HG03558 (cell line): ENCODE data around the gene GJB4.
"Not testable (repeated sequence)": the region's sequence is repeated elsewhere in the genome, so short reads cannot be mapped to it uniquely, and the experiment has no call there.

ENCODE experiments used
- ATAC-seq: cut with Tn5 transposase; IDR thresholded peaks from one replicate; pipeline ENCODE4 v1.9.1; 2021; ENCODE audit warnings: moderate number of reproducible peaks; ENCODE audit not compliant: unreplicated experiment; ENCODE audit errors: extremely low read depth

Gene GJB4

GRCh38 chr1:34746101-34746500, 13.4 kb upstream of the GJB4 start:
- no peak for ATAC-seq

GRCh38 chr1:34746785-34747637, 12.5 kb upstream of the GJB4 start:
- ATAC-seq: no peak

GRCh38 chr1:34747638-34747941, 11.9 kb upstream of the GJB4 start:
- no peak for ATAC-seq

DNA sequence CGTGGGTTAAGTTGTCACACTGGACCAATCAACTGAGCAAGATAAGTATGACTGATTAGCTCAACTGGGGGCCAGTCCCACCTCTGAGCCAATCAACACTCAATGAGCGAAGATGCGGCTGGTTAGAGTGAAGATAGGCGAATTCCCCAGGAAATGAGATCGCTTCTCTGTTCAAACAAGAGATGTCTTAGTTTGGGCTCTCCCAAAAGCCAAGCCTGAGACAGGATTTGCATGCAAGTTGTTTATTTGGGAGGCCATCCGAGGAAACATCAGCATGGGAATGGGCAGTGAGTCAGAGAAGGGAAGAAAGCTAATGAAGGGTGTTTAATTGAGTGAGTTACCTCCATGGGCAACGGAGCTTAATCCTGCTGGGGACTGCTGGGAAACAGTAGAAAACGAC, 9.5 kb upstream of the GJB4 start:
- no peak for ATAC-seq

GRCh38 chr1:34750610-34751009, 8.9 kb upstream of the GJB4 start:
- ATAC-seq: no peak

- ATAC-seq: no peak
Observed at GRCh38 chr1:34753163-34753562, 6.4 kb upstream of the GJB4 start.

DNA sequence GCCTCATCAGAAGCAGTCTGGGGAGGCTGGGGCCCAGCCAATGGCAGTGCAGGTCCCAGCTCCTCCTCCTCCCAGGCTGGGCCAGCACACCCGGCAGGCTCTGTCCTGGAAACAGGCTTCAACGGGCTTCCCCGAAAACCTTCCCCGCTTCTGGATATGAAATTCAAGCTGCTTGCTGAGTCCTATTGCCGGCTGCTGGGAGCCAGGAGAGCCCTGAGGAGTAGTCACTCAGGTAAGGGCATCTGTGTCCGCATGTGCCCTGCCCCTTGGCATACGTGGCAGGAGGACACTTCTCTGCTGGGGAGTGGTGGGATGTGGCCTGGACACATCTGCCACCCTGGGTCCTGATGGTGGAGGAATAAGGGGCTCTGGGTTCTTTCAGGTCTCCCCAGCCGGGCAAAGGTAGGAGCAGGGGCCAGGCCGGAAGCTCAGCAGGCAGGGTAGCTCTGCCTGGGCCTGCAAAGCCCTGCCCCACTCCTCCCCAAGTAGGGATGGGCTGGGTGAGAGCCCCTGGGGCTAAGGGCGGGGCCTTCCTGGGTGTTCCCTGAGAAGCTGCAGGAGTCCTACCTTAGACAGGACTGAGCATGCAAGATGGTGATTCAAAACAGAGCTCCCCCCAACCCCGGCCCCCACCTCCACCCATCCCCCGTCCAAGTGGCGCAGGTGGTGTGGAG, 4.4 kb upstream of the GJB4 start, which contains the start of gene GJB5:
GJB5 (plus strand) TSS at position 84 of the 674 bp plus-strand sequence. CDS start 2,284 bp downstream, outside the sequence.
- ATAC-seq: no peak

DNA sequence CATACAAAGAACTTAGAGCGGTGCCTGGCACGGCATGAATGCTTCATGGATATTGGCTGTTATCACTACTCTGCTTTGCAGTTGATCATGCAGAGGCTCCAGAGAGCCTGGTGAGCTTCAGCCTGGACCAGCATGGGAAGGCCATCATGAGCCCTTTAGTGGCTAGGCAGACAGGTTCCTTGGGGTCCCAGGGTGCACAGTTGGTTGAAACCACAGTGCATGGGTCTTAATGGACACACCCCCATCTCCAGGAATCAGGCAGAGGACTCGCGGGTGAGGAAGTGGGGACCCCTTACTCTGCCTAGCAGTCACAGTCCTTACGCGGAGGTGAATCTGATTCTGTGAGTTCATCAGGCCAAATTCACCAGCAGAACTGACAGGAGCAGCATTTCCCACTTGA, 3.6 kb upstream of the GJB4 start:
- no peak for ATAC-seq

- ATAC-seq: no peak
Observed at GRCh38 chr1:34757386-34757785, 2.2 kb upstream of the GJB4 start.

DNA sequence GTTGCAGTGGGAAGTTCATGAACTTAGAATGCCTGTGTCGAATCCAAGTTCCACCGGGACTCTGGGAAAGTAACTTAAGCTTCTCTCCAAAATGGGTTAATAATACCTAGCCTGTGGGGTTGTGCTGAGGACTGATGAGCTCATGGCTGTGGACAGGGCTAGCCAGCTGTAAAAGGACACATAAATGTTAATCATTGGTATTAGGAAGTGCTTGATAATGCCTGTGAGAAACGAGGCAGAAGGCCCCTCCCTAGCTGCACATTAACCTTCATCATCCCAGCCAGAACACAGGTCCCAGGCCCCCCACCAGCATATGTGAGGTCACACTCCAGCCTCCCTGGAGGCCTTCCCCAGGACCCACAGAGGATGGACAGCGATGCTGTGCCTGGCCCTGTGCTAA, 789 bp upstream of the GJB4 start:
- no peak for ATAC-seq

DNA sequence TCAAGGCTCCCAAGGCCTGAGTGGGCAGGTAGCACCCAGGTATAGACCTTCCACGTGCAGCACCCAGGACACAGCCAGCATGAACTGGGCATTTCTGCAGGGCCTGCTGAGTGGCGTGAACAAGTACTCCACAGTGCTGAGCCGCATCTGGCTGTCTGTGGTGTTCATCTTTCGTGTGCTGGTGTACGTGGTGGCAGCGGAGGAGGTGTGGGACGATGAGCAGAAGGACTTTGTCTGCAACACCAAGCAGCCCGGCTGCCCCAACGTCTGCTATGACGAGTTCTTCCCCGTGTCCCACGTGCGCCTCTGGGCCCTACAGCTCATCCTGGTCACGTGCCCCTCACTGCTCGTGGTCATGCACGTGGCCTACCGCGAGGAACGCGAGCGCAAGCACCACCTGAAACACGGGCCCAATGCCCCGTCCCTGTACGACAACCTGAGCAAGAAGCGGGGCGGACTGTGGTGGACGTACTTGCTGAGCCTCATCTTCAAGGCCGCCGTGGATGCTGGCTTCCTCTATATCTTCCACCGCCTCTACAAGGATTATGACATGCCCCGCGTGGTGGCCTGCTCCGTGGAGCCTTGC, 1.7 kb downstream of the GJB4 start:
- ATAC-seq: no peak

- ATAC-seq: no peak
Observed at GRCh38 chr1:34761776-34762307, 2.3 kb downstream of the GJB4 start.

DNA sequence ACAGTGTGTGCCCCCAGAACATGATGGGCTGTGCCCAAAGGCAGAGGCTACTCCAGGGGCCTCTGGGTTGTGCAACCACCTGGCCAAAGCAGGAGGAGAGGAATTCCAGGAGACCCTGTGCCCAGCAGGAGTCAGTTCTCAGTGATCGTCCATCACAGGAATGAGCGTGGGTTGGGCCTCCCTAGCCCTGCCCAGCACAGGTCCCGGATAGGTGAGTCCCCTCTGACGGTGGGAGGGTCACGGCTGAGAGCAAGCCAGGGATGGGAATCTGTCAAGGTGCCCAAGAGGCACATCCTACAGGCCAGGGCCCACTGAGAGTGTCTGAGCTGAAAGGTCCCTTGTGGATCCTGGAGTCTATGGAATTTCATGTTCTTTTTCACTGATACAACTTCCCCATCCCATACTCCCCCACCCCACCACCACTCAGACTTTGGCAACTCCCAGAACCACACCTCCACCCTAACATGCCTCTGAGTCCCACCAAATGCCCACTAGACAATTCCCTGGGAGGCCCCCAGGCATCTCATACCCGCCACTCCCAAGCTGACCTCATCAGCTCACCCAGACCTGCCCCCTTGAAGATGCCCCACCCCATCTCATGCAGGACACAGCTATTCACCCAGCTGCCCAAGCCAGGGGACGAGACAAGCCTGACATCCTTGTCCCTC, 3.1 kb downstream of the GJB4 start:
- no peak for ATAC-seq

- ATAC-seq: no peak
Observed at GRCh38 chr1:34763142-34763781, 3.7 kb downstream of the GJB4 start.

DNA sequence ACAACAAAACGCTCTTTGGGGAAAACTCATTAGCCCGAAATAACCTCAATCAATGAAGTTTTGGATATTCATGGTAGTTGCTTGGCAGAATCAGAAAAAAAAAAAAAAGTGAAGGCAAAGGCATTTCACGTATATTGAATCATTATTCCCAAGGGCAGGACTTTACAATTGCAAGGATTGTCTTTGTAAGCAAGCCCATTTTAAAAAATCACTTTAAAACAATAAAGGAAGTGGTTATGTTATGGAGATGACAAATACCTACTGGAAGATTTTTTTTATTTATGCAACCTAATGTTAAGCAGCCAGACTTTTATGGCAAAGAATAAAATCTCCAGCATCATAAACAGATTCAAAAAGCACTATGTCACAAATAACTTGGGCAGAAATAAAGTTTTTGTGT, 9.3 kb downstream of the GJB4 start:
- no peak for ATAC-seq

GRCh38 chr1:34770891-34771504, 11.5 kb downstream of the GJB4 start:
- ATAC-seq: no peak

GRCh38 chr1:34771573-34772371, 12.2 kb downstream of the GJB4 start:
- no peak for ATAC-seq

- ATAC-seq: not testable (repeated sequence)
Observed at GRCh38 chr1:34773114-34773513, 13.6 kb downstream of the GJB4 start.

- ATAC-seq: no peak
Observed at GRCh38 chr1:34774957-34775356, 15.4 kb downstream of the GJB4 start.
